Measurements from ENCODE around the gene WIF1. TPM values are rescaled to one million over a fixed set of nuclear protein-coding genes. Genes with fewer than 3 reads are reported as not detected.

The WIF1 gene
- total RNA-seq, 2 experiments from 2014 or later = not detected

- ATAC-seq (ENCODE audit: poor library complexity) = no peak
Measured at GRCh38 chr12:65099182-65099581, 21.9 kb downstream of the WIF1 start.

DNA sequence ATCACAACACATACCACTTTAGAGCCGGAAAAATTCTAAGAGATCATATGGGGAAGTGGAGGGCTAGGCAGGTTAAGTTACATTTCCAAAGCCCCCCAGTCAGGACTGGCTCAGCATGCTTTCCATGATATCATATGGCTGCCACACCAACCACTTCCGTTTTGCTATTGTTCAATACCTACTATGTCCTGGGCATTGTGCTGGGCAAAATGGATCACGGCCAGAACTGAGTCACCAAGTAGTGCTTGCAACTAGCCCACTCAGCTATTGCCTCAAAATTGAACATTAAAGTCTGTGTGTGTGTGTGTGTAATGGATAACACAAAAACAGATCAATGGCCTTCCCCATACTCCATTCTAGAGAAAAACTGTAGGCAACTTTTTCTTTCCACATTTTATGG, 22.7 kb downstream of the WIF1 start:
- no peak overlapping the region for H3K4me3 ChIP-seq (ENCODE audit: low read length)
- Mint-ChIP-seq H3K9me3 (no peaks in the 10 kb centered on the region), H3K4me1 (ENCODE audit: low read depth) (no peaks in the 10 kb centered on the region), H3K4me3 (no peak overlapping the region), H3K27me3 (peaks cover 59% of the 10 kb centered on the region), H3K27ac (no peak overlapping the region), H3K36me3 (ENCODE audit: low read depth) (no peaks in the 10 kb centered on the region)
- intact Hi-C loops (cut with DNase I, micrococcal nuclease) = no loop called here
- H3K9me3 ChIP-seq (ENCODE audit: control insufficient read depth in 1 of 2, insufficient read depth in 1 of 2, low read length in 2 of 2) = no peaks in the 10 kb centered on the region
- TF ChIP-seq CTCF (IDR thresholded peaks at IDR 0.05) = no peak
- DNase-seq = no peak
- CTCF ChIA-PET = no interaction called here
- no peak for ATAC-seq (ENCODE audit: poor library complexity)
- no peaks in the 10 kb centered on the region for H3K36me3 ChIP-seq (ENCODE audit: insufficient read depth, low read length)
- H3K27me3 ChIP-seq (ENCODE audit: control insufficient read depth in 1 of 2, insufficient read depth in 2 of 2, low read length in 2 of 2) = peaks cover 3 to 12% of the 10 kb centered on the region in 2 experiments
- POLR2A ChIA-PET = no interaction called here
- no peak overlapping the region for H3K27ac ChIP-seq (ENCODE audit: low read depth in 1 of 2, low read length in 2 of 2)
- no peaks in the 10 kb centered on the region for H3K4me1 ChIP-seq (ENCODE audit: insufficient read depth, low read length)

More at GRCh38 chr12:65099182-65099581, 21.9 kb downstream of the WIF1 start:
- CTCF ChIA-PET = no interaction called here
- Mint-ChIP-seq H3K4me1 (ENCODE audit: low read depth) (no peaks in the 10 kb centered on the region), H3K36me3 (ENCODE audit: low read depth) (no peaks in the 10 kb centered on the region), H3K27me3 (peaks cover 52% of the 10 kb centered on the region), H3K4me3 (no peak overlapping the region), H3K9me3 (no peaks in the 10 kb centered on the region), H3K27ac (no peak overlapping the region)
- POLR2A ChIA-PET = no interaction called here
- Histone ChIP-seq H3K36me3 (ENCODE audit: insufficient read depth, low read length) (no peaks in the 10 kb centered on the region), H3K27me3 (ENCODE audit: control insufficient read depth in 1 of 2, insufficient read depth in 2 of 2, low read length in 2 of 2) (peaks cover 3 to 12% of the 10 kb centered on the region in 2 experiments), H3K27ac (ENCODE audit: low read depth in 1 of 2, low read length in 2 of 2) (no peak overlapping the region), H3K4me1 (ENCODE audit: insufficient read depth, low read length) (no peaks in the 10 kb centered on the region), H3K9me3 (ENCODE audit: control insufficient read depth in 1 of 2, insufficient read depth in 1 of 2, low read length in 2 of 2) (no peaks in the 10 kb centered on the region), H3K4me3 (ENCODE audit: low read length) (no peak overlapping the region)
- peak in 1 of 14 experiments; percentile 12 for DNase-seq
- intact Hi-C loops (cut with DNase I, micrococcal nuclease) = no loop called here
- no peak for TF ChIP-seq CTCF (IDR thresholded peaks at IDR 0.05)

- no peaks in the 10 kb centered on the region for H3K36me3 ChIP-seq (ENCODE audit: insufficient read depth, low read length)
- H3K9me3 ChIP-seq (ENCODE audit: control insufficient read depth in 1 of 2, insufficient read depth in 1 of 2, low read length in 2 of 2) = peaks cover 0 to 3% of the 10 kb centered on the region in 2 experiments
- DNase-seq (no peak), ATAC-seq (ENCODE audit: poor library complexity) (no peak)
- CTCF ChIA-PET = no interaction called here
- Mint-ChIP-seq H3K4me3 (no peak overlapping the region), H3K9me3 (no peaks in the 10 kb centered on the region), H3K27ac (no peak overlapping the region), H3K4me1 (ENCODE audit: low read depth) (no peaks in the 10 kb centered on the region), H3K27me3 (peaks cover 56% of the 10 kb centered on the region), H3K36me3 (ENCODE audit: low read depth) (no peaks in the 10 kb centered on the region)
- no peak overlapping the region for H3K4me3 ChIP-seq (ENCODE audit: low read length)
- TF ChIP-seq CTCF (IDR thresholded peaks at IDR 0.05) = no peak
- peaks cover 16 to 18% of the 10 kb centered on the region in 2 experiments for H3K27me3 ChIP-seq (ENCODE audit: control insufficient read depth in 1 of 2, insufficient read depth in 2 of 2, low read length in 2 of 2)
- POLR2A ChIA-PET = no interaction called here
- H3K27ac ChIP-seq (ENCODE audit: low read depth in 1 of 2, low read length in 2 of 2) = no peak overlapping the region
- intact Hi-C loops (cut with DNase I, micrococcal nuclease) = no loop called here
- H3K4me1 ChIP-seq (ENCODE audit: insufficient read depth, low read length) = no peaks in the 10 kb centered on the region
Measured at GRCh38 chr12:65094722-65095121, 26.4 kb downstream of the WIF1 start.

Data from CD4-positive, alpha-beta T cell (primary cell).